Keratinocyte (primary cell): ENCODE data around the gene SIGLEC1. TPM values are rescaled to one million over a fixed set of nuclear protein-coding genes. Genes with fewer than 3 reads are reported as not detected.

ENCODE experiments used
- DNase-seq: peaks from one replicate; pipeline ENCODE4 v3.0.0-alpha.2; 2011; ENCODE audit warnings: low read depth, missing footprints, low spot score
- FAIRE-seq: peaks from 2 replicates; lab custom pipeline; 2011; peaks lifted over from hg19 to GRCh38; lab: Jason Lieb, UNC
- H2AFZ ChIP-seq: 2 replicates; pipeline ENCODE4 v1.6.0; 2012; ENCODE audit warnings: low read length, control low read depth, inconsistent platforms; ENCODE audit not compliant: control insufficient read depth
- H3K27ac ChIP-seq: 2 replicates; pipeline ENCODE4 v1.5.1; 2011; ENCODE audit warnings: low read length; ENCODE audit not compliant: control insufficient read depth, insufficient read depth
- H3K27me3 ChIP-seq: 3 replicates; pipeline ENCODE4 v1.6.0; 2011; ENCODE audit warnings: low read length; ENCODE audit not compliant: control insufficient read depth, insufficient read depth; ENCODE audit errors: extremely low read depth
- H3K36me3 ChIP-seq, 2 experiments: 2 replicates in 1 of 2; 3 replicates in 1 of 2; pipeline ENCODE4 v1.5.1; 2011; ENCODE audit warnings: low read length in 2 of 2, mild to moderate bottlenecking in 1 of 2; ENCODE audit not compliant: control insufficient read depth in 2 of 2, insufficient read depth in 2 of 2; ENCODE audit errors: extremely low read depth in 1 of 2
- H3K4me1 ChIP-seq: 3 replicates; pipeline ENCODE4 v1.5.1; 2011; ENCODE audit warnings: low read length; ENCODE audit not compliant: control insufficient read depth, insufficient read depth; ENCODE audit errors: extremely low read depth
- H3K4me2 ChIP-seq: 3 replicates; pipeline ENCODE4 v1.6.0; 2011; ENCODE audit warnings: low read depth, low read length; ENCODE audit not compliant: control insufficient read depth, insufficient read depth; ENCODE audit errors: extremely low read depth
- H3K4me3 ChIP-seq, 3 experiments: fragments of 200-600 bp in 1 of 3; sonication (generic) in 1 of 3; 2 replicates in 2 of 3; 3 replicates in 1 of 3; pipeline ENCODE4 v1.5.1; 2011 to 2016; ENCODE audit warnings: low read length in 3 of 3, mild to moderate bottlenecking in 3 of 3, control low read depth in 2 of 3, inconsistent platforms in 1 of 3, low read depth in 1 of 3, mixed read lengths in 1 of 3, mixed run types in 1 of 3, moderate library complexity in 1 of 3; ENCODE audit not compliant: control insufficient read depth in 2 of 3, insufficient read depth in 2 of 3; ENCODE audit errors: extremely low read depth in 1 of 3
- H3K79me2 ChIP-seq: 2 replicates; pipeline ENCODE4 v1.6.0; 2012; ENCODE audit warnings: low read length; ENCODE audit not compliant: control insufficient read depth, insufficient read depth
- H3K9ac ChIP-seq: 3 replicates; pipeline ENCODE4 v1.6.0; 2011; ENCODE audit warnings: low read length; ENCODE audit not compliant: control insufficient read depth, insufficient read depth; ENCODE audit errors: extremely low read depth
- H3K9me1 ChIP-seq: 3 replicates; pipeline ENCODE4 v1.6.0; 2011; ENCODE audit warnings: low read length; ENCODE audit not compliant: control insufficient read depth, insufficient read depth; ENCODE audit errors: extremely low read depth
- H3K9me3 ChIP-seq: 2 replicates; pipeline ENCODE4 v1.5.1; 2012; ENCODE audit warnings: low read depth, low read length; ENCODE audit not compliant: control insufficient read depth
- H4K20me1 ChIP-seq: 3 replicates; pipeline ENCODE4 v1.6.0; 2011; ENCODE audit warnings: low read length; ENCODE audit not compliant: control insufficient read depth, insufficient read depth; ENCODE audit errors: extremely low read depth
- EZH2 ChIP-seq: IDR thresholded peaks from one replicate; pipeline ENCODE4 v1.6.1; 2012; ENCODE audit warnings: inconsistent platforms, mild to moderate bottlenecking, low read length, moderate library complexity
- dilution Hi-C: fragments of 300-500 bp; cut with MboI; formaldehyde crosslinking; loops from one replicate; pipeline ENCODE4 v1.7.0; 2020; ENCODE audit warnings: low sequenced_read_pairs; ENCODE audit not compliant: extremely low pct_ligation_motif_present
- polyA plus RNA-seq, 5 experiments: library from polyadenylated mRNA; depleted of rRNA in 3 of 5; stranded (reverse) in 3 of 5; stranded (forward) in 1 of 5; unstranded in 1 of 5; fragments of >200 nt; gene quantifications; 1 replicate in 1 of 5; 2 replicates in 3 of 5; 3 replicates in 1 of 5; pipeline versions ENCODE4 v1.2.1 to v1.2.3, GENCODE V29; 2011 to 2012; ENCODE audit warnings: missing spikeins in 2 of 5, low read depth in 1 of 5, low replicate concordance in 1 of 5
- TF ChIP-seq, protein P1 (sequence below), 3 experiments: IDR thresholded peaks in 1 of 3; conservative IDR thresholded peaks in 1 of 3; optimal IDR thresholded peaks in 1 of 3; 2 replicates in 2 of 3; 3 replicates in 1 of 3; pipeline versions ENCODE3 to v1.5.1; 2011; ENCODE audit warnings: low read length in 3 of 3, mild to moderate bottlenecking in 3 of 3, moderate library complexity in 2 of 3, control low read depth in 1 of 3, inconsistent platforms in 1 of 3; ENCODE audit not compliant: insufficient read depth in 2 of 3; ENCODE audit errors: extremely low read depth in 1 of 3

Gene SIGLEC1
- polyA plus RNA-seq, 1 donor (not counting 4 experiments of a cell fraction or from before 2014, with no cell fraction given) = not detected

- DNase-seq (no peak), FAIRE-seq (no peak)
- H3K9me3 ChIP-seq = no peaks in the 10 kb centered on the region
- no peak overlapping the region for H3K4me3 ChIP-seq
- no peaks in the 10 kb centered on the region for H3K79me2 ChIP-seq
- no peak overlapping the region for H3K4me2 ChIP-seq
- no peak overlapping the region for H2AFZ ChIP-seq
- no peaks in the 10 kb centered on the region for H3K9me1 ChIP-seq
- no peaks in the 10 kb centered on the region for H3K36me3 ChIP-seq
- H3K27ac ChIP-seq = no peak overlapping the region
- H3K4me1 ChIP-seq = peaks cover 21% of the 10 kb centered on the region
- H3K9ac ChIP-seq = no peak overlapping the region
- TF ChIP-seq, protein P1, sequence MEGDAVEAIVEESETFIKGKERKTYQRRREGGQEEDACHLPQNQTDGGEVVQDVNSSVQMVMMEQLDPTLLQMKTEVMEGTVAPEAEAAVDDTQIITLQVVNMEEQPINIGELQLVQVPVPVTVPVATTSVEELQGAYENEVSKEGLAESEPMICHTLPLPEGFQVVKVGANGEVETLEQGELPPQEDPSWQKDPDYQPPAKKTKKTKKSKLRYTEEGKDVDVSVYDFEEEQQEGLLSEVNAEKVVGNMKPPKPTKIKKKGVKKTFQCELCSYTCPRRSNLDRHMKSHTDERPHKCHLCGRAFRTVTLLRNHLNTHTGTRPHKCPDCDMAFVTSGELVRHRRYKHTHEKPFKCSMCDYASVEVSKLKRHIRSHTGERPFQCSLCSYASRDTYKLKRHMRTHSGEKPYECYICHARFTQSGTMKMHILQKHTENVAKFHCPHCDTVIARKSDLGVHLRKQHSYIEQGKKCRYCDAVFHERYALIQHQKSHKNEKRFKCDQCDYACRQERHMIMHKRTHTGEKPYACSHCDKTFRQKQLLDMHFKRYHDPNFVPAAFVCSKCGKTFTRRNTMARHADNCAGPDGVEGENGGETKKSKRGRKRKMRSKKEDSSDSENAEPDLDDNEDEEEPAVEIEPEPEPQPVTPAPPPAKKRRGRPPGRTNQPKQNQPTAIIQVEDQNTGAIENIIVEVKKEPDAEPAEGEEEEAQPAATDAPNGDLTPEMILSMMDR (optimal IDR thresholded peaks at IDR 0.05 in 1 of 3, IDR thresholded peaks at IDR 0.05 in 1 of 3, conservative IDR thresholded peaks at IDR 0.05 in 1 of 3; ENCODE audit: extremely low read depth in 1 of 3, insufficient read depth in 2 of 3, low read length in 3 of 3) = no peak
- no peak for TF ChIP-seq EZH2
- dilution Hi-C loops = no loop called here
- no peaks in the 10 kb centered on the region for H4K20me1 ChIP-seq
- H3K27me3 ChIP-seq = peaks cover 14% of the 10 kb centered on the region
Observed at GRCh38 chr20:3729378-3729777, 17.0 kb upstream of the SIGLEC1 start.

GRCh38 chr20:3728876-3729275 lies 16.5 kb upstream of the SIGLEC1 start:
- Histone ChIP-seq H3K9me3 (no peaks in the 10 kb centered on the region), H3K4me1 (peaks cover 21% of the 10 kb centered on the region), H3K79me2 (no peaks in the 10 kb centered on the region), H3K27me3 (peaks cover 14% of the 10 kb centered on the region), H4K20me1 (no peaks in the 10 kb centered on the region), H3K4me3 (no peak overlapping the region), H3K36me3 (no peaks in the 10 kb centered on the region), H3K9me1 (no peaks in the 10 kb centered on the region), H3K27ac (no peak overlapping the region), H3K4me2 (no peak overlapping the region), H2AFZ (no peak overlapping the region), H3K9ac (no peak overlapping the region)
- dilution Hi-C loops = no loop called here
- no peak for TF ChIP-seq EZH2
- TF ChIP-seq, protein P1 (optimal IDR thresholded peaks at IDR 0.05 in 1 of 3, IDR thresholded peaks at IDR 0.05 in 1 of 3, conservative IDR thresholded peaks at IDR 0.05 in 1 of 3; ENCODE audit: extremely low read depth in 1 of 3, insufficient read depth in 2 of 3, low read length in 3 of 3) = no peak
- DNase-seq (no peak), FAIRE-seq (peak; percentile 59)
